ENCODE measurements around the gene SLC66A2. TPM values are rescaled to one million over a fixed set of nuclear protein-coding genes. Genes with fewer than 3 reads are reported as not detected.

The SLC66A2 gene
- total RNA-seq, 1 experiment from 2014 or later: 52.8 TPM

DNA sequence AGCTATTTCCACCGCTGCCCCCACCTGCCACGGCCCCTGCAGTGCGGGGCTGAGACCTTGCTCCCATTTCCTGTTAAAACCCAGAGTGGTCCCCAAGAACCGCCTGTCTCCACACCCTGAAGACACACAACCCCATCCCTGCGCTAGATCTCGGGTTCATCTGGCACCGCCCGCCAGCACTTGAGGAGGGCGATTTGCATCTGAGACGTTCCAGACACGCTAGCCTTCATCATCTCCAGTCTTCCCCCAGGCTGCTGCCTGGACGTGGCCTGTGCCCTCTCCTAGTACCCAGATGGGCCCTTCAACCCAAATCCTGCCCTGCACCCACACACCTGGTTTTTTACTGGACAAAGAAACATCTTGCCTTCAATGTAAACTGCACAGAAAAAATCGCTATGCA, 49.8 kb downstream of the SLC66A2 start:
- TF ChIP-seq, protein P1, sequence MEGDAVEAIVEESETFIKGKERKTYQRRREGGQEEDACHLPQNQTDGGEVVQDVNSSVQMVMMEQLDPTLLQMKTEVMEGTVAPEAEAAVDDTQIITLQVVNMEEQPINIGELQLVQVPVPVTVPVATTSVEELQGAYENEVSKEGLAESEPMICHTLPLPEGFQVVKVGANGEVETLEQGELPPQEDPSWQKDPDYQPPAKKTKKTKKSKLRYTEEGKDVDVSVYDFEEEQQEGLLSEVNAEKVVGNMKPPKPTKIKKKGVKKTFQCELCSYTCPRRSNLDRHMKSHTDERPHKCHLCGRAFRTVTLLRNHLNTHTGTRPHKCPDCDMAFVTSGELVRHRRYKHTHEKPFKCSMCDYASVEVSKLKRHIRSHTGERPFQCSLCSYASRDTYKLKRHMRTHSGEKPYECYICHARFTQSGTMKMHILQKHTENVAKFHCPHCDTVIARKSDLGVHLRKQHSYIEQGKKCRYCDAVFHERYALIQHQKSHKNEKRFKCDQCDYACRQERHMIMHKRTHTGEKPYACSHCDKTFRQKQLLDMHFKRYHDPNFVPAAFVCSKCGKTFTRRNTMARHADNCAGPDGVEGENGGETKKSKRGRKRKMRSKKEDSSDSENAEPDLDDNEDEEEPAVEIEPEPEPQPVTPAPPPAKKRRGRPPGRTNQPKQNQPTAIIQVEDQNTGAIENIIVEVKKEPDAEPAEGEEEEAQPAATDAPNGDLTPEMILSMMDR (conservative IDR thresholded peaks at IDR 0.05; ENCODE audit: low read depth, low read length): no peak
- TF ChIP-seq EZH2phosphoT487 (IDR thresholded peaks at IDR 0.05; ENCODE audit: borderline replicate concordance, low read length): no peak
- peaks cover 4% of the 10 kb centered on the region for H3F3A ChIP-seq (ENCODE audit: low read length, unreplicated experiment)

DNA sequence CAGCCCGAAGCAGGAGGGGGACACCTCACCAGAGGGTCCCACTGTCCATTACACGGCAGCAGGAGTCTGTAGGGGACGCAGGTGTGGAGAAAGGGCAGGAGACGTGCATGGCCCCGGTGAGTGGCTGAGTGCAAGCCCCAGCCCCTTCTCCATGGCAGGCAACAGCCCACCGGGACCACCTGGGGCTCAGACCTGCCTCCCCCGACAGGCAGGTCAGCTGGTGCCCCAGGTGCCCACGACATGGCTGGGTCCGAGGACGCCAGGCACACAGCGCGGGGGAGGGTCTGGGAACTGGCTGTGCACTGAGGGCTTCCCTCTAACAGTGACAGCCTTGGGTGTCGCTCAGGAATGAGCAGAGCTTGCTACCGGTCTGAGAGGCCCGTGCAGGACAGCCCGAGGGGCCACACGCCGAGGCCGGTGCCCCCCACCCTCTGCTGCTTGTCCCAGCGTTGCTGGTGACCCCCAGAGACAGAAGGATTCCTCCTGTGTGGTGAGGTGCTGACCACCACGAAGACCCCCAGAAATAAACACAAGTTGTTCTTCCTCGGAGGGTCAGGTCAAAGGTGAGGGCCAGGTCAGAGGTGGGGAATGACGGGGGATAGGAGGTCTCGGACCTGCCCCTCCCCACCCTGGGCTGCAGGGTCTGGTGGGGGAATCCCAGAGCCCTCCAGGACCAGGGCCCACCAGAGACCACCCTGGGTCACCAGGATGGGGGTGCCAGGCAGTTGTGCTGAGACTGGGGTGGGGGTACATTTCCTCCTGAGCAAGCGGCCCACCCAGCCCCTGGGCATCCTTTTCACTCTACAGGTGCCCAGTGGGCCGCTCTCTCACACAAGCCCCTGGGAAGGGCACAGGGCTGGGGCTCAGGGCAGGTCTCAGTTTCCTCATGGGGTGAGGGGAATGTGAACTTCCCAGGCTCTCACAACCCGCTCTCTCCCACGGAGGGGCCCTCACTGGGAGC, 50.6 kb downstream of the SLC66A2 start:
- POLR2A ChIA-PET (ENCODE audit: unreplicated experiment): no interaction called here
- BruUV-seq (replicated peaks): no TSS peak

More for the DNA sequence above, 49.8 kb downstream of the SLC66A2 start:
- H3K27me3 ChIP-seq (ENCODE audit: low read length): no peaks in the 10 kb centered on the region
- no peaks in the 10 kb centered on the region for H3K36me3 ChIP-seq (ENCODE audit: low read depth, low read length)
- peaks cover 14% of the 10 kb centered on the region; the same call in 1 of the 2 replicates for H3K9me3 ChIP-seq (ENCODE audit: low read length)
- no peak overlapping the region for H3K27ac ChIP-seq (ENCODE audit: low read length)
- POLR2A ChIA-PET (ENCODE audit: unreplicated experiment): no interaction called here
- H3K79me2 ChIP-seq (ENCODE audit: low read length): no peaks in the 10 kb centered on the region
- no peak overlapping the region for H2AFZ ChIP-seq (ENCODE audit: low read length)
- intact Hi-C loops (cut with micrococcal nuclease): no loop called here
- DNase-seq (no peak), ATAC-seq (no peak)
- no peak overlapping the region for H3K4me2 ChIP-seq (ENCODE audit: low read length)
- no peaks in the 10 kb centered on the region for H3K9me2 ChIP-seq (replicated peaks; ENCODE audit: low read length)
- CTCF ChIA-PET: no interaction called here
- no TSS peak for BruUV-seq (replicated peaks)
- H3K4me1 ChIP-seq (ENCODE audit: insufficient read depth, low read length): no peaks in the 10 kb centered on the region
- no peak overlapping the region for H3K9ac ChIP-seq (ENCODE audit: low read length)
- no peaks in the 10 kb centered on the region for H4K20me1 ChIP-seq (ENCODE audit: low read length)
- H3K4me3 ChIP-seq (ENCODE audit: low read length): no peak overlapping the region

More for the DNA sequence above, 50.6 kb downstream of the SLC66A2 start:
- no peak overlapping the region for H2AFZ ChIP-seq (ENCODE audit: low read length)
- H3K4me3 ChIP-seq (ENCODE audit: low read length): no peak overlapping the region
- no peaks in the 10 kb centered on the region for H3F3A ChIP-seq (ENCODE audit: low read length, unreplicated experiment)
- H3K27me3 ChIP-seq (ENCODE audit: low read length): no peaks in the 10 kb centered on the region
- peaks cover 19% of the 10 kb centered on the region; the same call in 1 of the 2 replicates for H3K9me3 ChIP-seq (ENCODE audit: low read length)
- H3K9ac ChIP-seq (ENCODE audit: low read length): no peak overlapping the region
- TF ChIP-seq EZH2phosphoT487 (IDR thresholded peaks at IDR 0.05; ENCODE audit: borderline replicate concordance, low read length): no peak
- TF ChIP-seq, protein P1 (conservative IDR thresholded peaks at IDR 0.05; ENCODE audit: low read depth, low read length): no peak
- no peak for TF ChIP-seq EZH2 (IDR thresholded peaks at IDR 0.05; ENCODE audit: low read length, unreplicated experiment)
- no peak for DNase-seq
- intact Hi-C loops (cut with micrococcal nuclease): no loop called here
- no peak overlapping the region for H3K4me2 ChIP-seq (ENCODE audit: low read length)
- no peaks in the 10 kb centered on the region for H3K36me3 ChIP-seq (ENCODE audit: low read depth, low read length)
- no peak for ATAC-seq
- H3K79me2 ChIP-seq (ENCODE audit: low read length): no peaks in the 10 kb centered on the region
- H3K9me2 ChIP-seq (replicated peaks; ENCODE audit: low read length): no peaks in the 10 kb centered on the region
- no peaks in the 10 kb centered on the region for H3K4me1 ChIP-seq (ENCODE audit: insufficient read depth, low read length)
- no peak overlapping the region for H3K27ac ChIP-seq (ENCODE audit: low read length)
- CTCF ChIA-PET: no interaction called here
- H4K20me1 ChIP-seq (ENCODE audit: low read length): no peaks in the 10 kb centered on the region
